HepG2 (cell line): ENCODE data around the gene ZCCHC3. TPM values are rescaled to one million over a fixed set of nuclear protein-coding genes. Genes with fewer than 3 reads are reported as not detected.

Source experiments
- ATAC-seq: fragments of 200-7000 bp; cut with Tn5 transposase; 3 replicates; pipeline ENCODE4 v1.9.1; 2020; ENCODE audit warnings: mild to moderate bottlenecking, moderate library complexity
- BruUV-seq: library from RNA; stranded (reverse); fragments of 400-500 nt; replicated peaks from 2 replicates; lab custom pipeline; 2021; lab: Mats Ljungman, UMichigan
- CTCF ChIA-PET: fragments of 300-600 bp; formaldehyde crosslinking; extraction: SDS; loops from one replicate; lab custom pipeline; 2021; ENCODE audit warnings: low total read pairs, inconsistent platforms, low intra/inter-chr PET ratio; lab: Yijun Ruan, JAX
- POLR2A ChIA-PET: fragments of 350-600 bp; sonication (Branson Sonifier 250); formaldehyde crosslinking; loops from one replicate; lab custom pipeline; 2020; ENCODE audit warnings: antibody characterized with exemption, inconsistent platforms; lab: Yijun Ruan, JAX
- DNase-seq: peaks from one replicate; pipeline ENCODE4 v3.0.0-alpha.2; 2015; ENCODE audit warnings: low spot score
- FAIRE-seq: peaks from 3 replicates; lab custom pipeline; 2011; peaks lifted over from hg19 to GRCh38; lab: Jason Lieb, UNC
- H2AFZ ChIP-seq: one replicate; pipeline ENCODE4 v1.6.1; 2011; ENCODE audit warnings: low read length, inconsistent platforms
- H3K27ac ChIP-seq: fragments of 300-600 bp; 3 replicates; pipeline ENCODE4 v1.8.0; 2011; ENCODE audit warnings: mixed run types, mild to moderate bottlenecking, mixed read lengths, low read length, inconsistent platforms; ENCODE audit not compliant: insufficient read depth; ENCODE audit errors: extremely low read length
- H3K27me3 ChIP-seq, 2 experiments: fragments of 200-600 bp in 1 of 2; 2 replicates in 1 of 2; 3 replicates in 1 of 2; pipeline versions ENCODE4 v1.6.0 to v1.8.0; 2011; ENCODE audit warnings: low read length in 2 of 2, mild to moderate bottlenecking in 2 of 2, moderate library complexity in 2 of 2, inconsistent platforms in 1 of 2; ENCODE audit not compliant: insufficient read depth in 2 of 2, control insufficient read depth in 1 of 2
- H3K36me3 ChIP-seq, 2 experiments: fragments of 200-600 bp in 1 of 2; replicated peaks in 1 of 2; 2 replicates in 1 of 2; 3 replicates in 1 of 2; pipeline versions ENCODE4 v1.5.1 to v1.8.0; 2011; ENCODE audit warnings: low read length in 2 of 2, inconsistent platforms in 1 of 2; ENCODE audit not compliant: insufficient read depth in 2 of 2, control insufficient read depth in 1 of 2
- H3K4me1 ChIP-seq: 2 replicates; pipeline ENCODE4 v1.5.1; 2012; ENCODE audit warnings: low read length, inconsistent platforms; ENCODE audit not compliant: insufficient read depth
- H3K4me2 ChIP-seq: 2 replicates; pipeline ENCODE4 v1.6.0; 2011; ENCODE audit warnings: low read depth, low read length, inconsistent platforms
- H3K4me3 ChIP-seq, 3 experiments: fragments of 200-600 bp in 1 of 3; sonication (generic), shearing (Covaris generic) in 1 of 3; replicated peaks in 1 of 3; 2 replicates each; pipeline ENCODE4 v1.5.1; 2011 to 2016; ENCODE audit warnings: low read length in 3 of 3, inconsistent platforms in 2 of 3, low read depth in 2 of 3, mild to moderate bottlenecking in 2 of 3, control low read depth in 1 of 3, mixed read lengths in 1 of 3; ENCODE audit not compliant: insufficient read depth in 1 of 3
- H3K79me2 ChIP-seq: one replicate; pipeline ENCODE4 v1.6.1; 2011; ENCODE audit warnings: low read length, inconsistent platforms; ENCODE audit not compliant: insufficient read depth
- H3K9ac ChIP-seq: 2 replicates; pipeline ENCODE4 v1.6.0; 2011; ENCODE audit warnings: mild to moderate bottlenecking, low read depth, low read length, inconsistent platforms; ENCODE audit not compliant: insufficient read depth
- H3K9me3 ChIP-seq: 2 replicates; pipeline ENCODE4 v1.5.1; 2012; ENCODE audit warnings: mild to moderate bottlenecking, low read length
- H4K20me1 ChIP-seq: 2 replicates; pipeline ENCODE4 v1.6.0; 2011; ENCODE audit warnings: inconsistent platforms, mild to moderate bottlenecking, low read length, moderate library complexity; ENCODE audit not compliant: insufficient read depth
- AKAP8 ChIP-seq: sonication (generic); formaldehyde crosslinking; IDR thresholded peaks from 2 replicates; pipeline ENCODE4 v1.5.1; 2020; ENCODE audit warnings: mild to moderate bottlenecking, missing genetic modification reagents
- BCL6 ChIP-seq: IDR thresholded peaks from 2 replicates; pipeline ENCODE4 v1.6.1; 2016; ENCODE audit warnings: missing genetic modification reagents, missing compliant biosample characterization
- PTBP1 ChIP-seq: fragments of 200-400 bp; formaldehyde crosslinking; IDR thresholded peaks from 2 replicates; pipeline ENCODE4 v1.6.1; 2018; ENCODE audit warnings: low read length, low read depth; ENCODE audit not compliant: poor library complexity, severe bottlenecking
- RBFOX2 ChIP-seq: fragments of 200-400 bp; formaldehyde crosslinking; IDR thresholded peaks from 2 replicates; pipeline ENCODE4 v1.6.1; 2017; ENCODE audit warnings: low read depth, mild to moderate bottlenecking, low read length
- RFX5 ChIP-seq: IDR thresholded peaks from 2 replicates; pipeline ENCODE4 v1.6.1; 2011; ENCODE audit warnings: low read depth, low read length, improper control_type of control experiment
- SP140L ChIP-seq: sonication (generic); formaldehyde crosslinking; IDR thresholded peaks from 2 replicates; pipeline ENCODE4 v1.4.0; 2020; ENCODE audit warnings: missing genetic modification reagents, borderline replicate concordance
- SSRP1 ChIP-seq: IDR thresholded peaks from 2 replicates; pipeline ENCODE4 v1.6.1; 2016; ENCODE audit warnings: control low read depth
- ZFP36L2 ChIP-seq: sonication (generic); formaldehyde crosslinking; IDR thresholded peaks from 2 replicates; pipeline ENCODE4 v1.4.0; 2020; ENCODE audit warnings: missing genetic modification reagents
- ZNF33B ChIP-seq: sonication (generic); formaldehyde crosslinking; IDR thresholded peaks from 2 replicates; pipeline ENCODE4 v1.5.1; 2020; ENCODE audit warnings: mild to moderate bottlenecking, missing genetic modification reagents
- ZNF7 ChIP-seq: IDR thresholded peaks from 2 replicates; pipeline ENCODE4 v1.6.1; 2016; ENCODE audit warnings: missing biosample characterization, missing genetic modification reagents
- ZNF766 ChIP-seq: sonication (generic); formaldehyde crosslinking; IDR thresholded peaks from 2 replicates; pipeline ENCODE4 v1.5.0; 2020; ENCODE audit warnings: missing genetic modification reagents, borderline replicate concordance
- ZNF775 ChIP-seq: sonication (generic); formaldehyde crosslinking; IDR thresholded peaks from 2 replicates; pipeline ENCODE4 v1.4.0; 2020; ENCODE audit warnings: missing genetic modification reagents, mild to moderate bottlenecking, moderate library complexity, borderline replicate concordance
- WGBS: methylation state at CpG from one replicate; pipeline ENCODE4 v1.1.6; 2017; ENCODE audit warnings: low lambda C conversion rate; 5-methylcytosine and 5-hydroxymethylcytosine counted together
- in situ Hi-C: cut with HindIII; loops from 2 replicates; pipeline ENCODE4 v1.10.0; 2017; ENCODE audit warnings: low pct_unique_long_range_greater_than_20kb; ENCODE audit not compliant: extremely low pct_ligation_motif_present
- intact Hi-C: fragments of 100-400 bp; cut with micrococcal nuclease; formaldehyde crosslinking; loops from one replicate; pipeline ENCODE4 v1.10.0; 2022; ENCODE audit not compliant: unreplicated experiment
- polyA plus RNA-seq, 8 experiments: library from polyadenylated mRNA; depleted of rRNA in 3 of 8; stranded (reverse) in 7 of 8; unstranded in 1 of 8; fragments of >200 nt; fragmentation: Illumina TruSeq in 4 of 8; extraction: Trizol in 4 of 8; gene quantifications; 2 replicates each; pipeline versions ENCODE4 v1.2.1 to v1.2.3, GENCODE V29; 2011 to 2016; ENCODE audit warnings: low read depth in 4 of 8, missing spikeins in 1 of 8, mixed read lengths in 1 of 8; ENCODE audit not compliant: insufficient read depth in 1 of 8
- total RNA-seq, 5 experiments: library from RNA; depleted of rRNA; stranded (reverse); fragments of >200 nt; fragmentation: Illumina TruSeq; extraction: Trizol; gene quantifications; 2 replicates each; pipeline ENCODE4 v1.2.3, GENCODE V29; 2016; ENCODE audit warnings: low read depth in 1 of 5
- TF ChIP-seq, protein P1 (sequence below): sonication (generic); formaldehyde crosslinking; IDR thresholded peaks from 2 replicates; pipeline ENCODE4 v1.5.1; 2020; ENCODE audit warnings: mild to moderate bottlenecking, moderate library complexity, missing genetic modification reagents
- TF ChIP-seq, protein P2 (sequence below): sonication (generic); formaldehyde crosslinking; IDR thresholded peaks from 2 replicates; pipeline ENCODE4 v1.8.0; 2022; ENCODE audit warnings: mild to moderate bottlenecking, missing genetic modification reagents, moderate library complexity
- TF ChIP-seq, protein P3 (sequence below): fragments of 450-650 bp; IDR thresholded peaks from 2 replicates; pipeline ENCODE4 v1.6.1; 2017
- TF ChIP-seq, protein P4 (sequence below): sonication (generic); formaldehyde crosslinking; IDR thresholded peaks from 2 replicates; pipeline ENCODE4 v1.8.1; 2023; ENCODE audit warnings: mild to moderate bottlenecking, missing genetic modification reagents
- TF ChIP-seq, protein P5 (sequence below): sonication (generic); formaldehyde crosslinking; IDR thresholded peaks from 2 replicates; pipeline ENCODE4 v1.5.1; 2020; ENCODE audit warnings: mild to moderate bottlenecking, missing genetic modification reagents, moderate library complexity

The ZCCHC3 gene
- total and polyA plus RNA-seq, 2 of the 13 experiments (the other 11 are each of a cell fraction or from before 2014, with no cell fraction given): 46.6 to 63.0 TPM

DNA sequence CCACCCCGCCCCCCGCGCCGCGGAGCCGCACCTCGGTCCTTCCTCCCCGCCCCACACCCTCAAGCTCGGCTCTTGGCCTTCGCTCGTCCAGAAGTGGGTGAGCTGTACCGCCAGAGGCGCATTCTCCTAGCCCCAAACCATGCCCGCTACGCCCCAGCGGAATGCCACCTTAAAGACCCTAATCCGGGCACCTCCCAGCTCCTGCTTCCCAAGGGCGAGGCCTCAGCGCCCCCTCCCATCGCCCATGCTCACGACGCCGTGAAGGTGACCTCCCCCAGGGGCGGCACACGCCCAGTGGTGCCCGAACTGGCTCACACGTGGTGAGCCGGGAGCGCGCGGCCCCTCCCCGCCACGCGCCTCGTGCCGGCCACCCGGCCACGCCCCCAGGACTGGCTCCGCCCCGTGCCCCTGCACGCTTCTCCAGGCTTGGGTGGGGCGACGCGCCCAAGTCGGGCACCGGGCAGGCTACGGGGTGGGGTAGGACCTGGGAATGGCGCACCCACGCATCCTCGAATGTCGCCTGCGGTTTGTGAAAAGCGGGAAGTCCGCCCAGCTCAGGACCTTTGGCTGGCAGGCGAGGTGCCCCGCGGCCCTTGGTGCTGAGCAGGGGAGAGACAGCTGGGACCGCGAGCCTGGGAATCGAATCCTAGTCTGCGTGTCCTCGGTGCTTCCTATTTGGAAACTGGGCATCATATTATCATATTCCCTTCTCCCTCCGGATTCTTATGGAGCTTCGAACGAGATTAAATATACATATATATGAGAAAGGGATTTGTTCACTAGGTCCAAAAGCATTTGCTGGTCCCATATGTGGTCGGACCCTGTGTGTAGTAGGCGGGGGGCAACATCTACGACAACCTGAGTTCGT lies 27.0 kb downstream of the ZCCHC3 start:
- Histone ChIP-seq H3K9ac (peak overlapping the region; percentile 78), H3K79me2 (peaks cover 29% of the 10 kb centered on the region), H3K4me2 (peak overlapping the region; percentile 97), H3K27ac (peak overlapping the region; percentile 87), H3K36me3 (peaks cover 4 to 9% of the 10 kb centered on the region in 2 experiments; a peak in 2 of 5 replicates), H3K4me3 (peak overlapping the region; percentile 70 to 96 (median 84)), H3K4me1 (peaks cover 31% of the 10 kb centered on the region), H2AFZ (peak overlapping the region; percentile 32), H3K27me3 (no peaks in the 10 kb centered on the region; a peak in 1 of 5 replicates), H4K20me1 (peaks cover 21% of the 10 kb centered on the region), H3K9me3 (no peaks in the 10 kb centered on the region)
- intact Hi-C loops: no loop called here
- TSS peak; percentile 95 for BruUV-seq
- ChIA-PET POLR2A (interaction anchor here (0.6 to 5.6 kb wide), 16 partner anchors 9 to 186 kb away, joined by 3 to 107 read pairs (median 4); partner anchors contain the start of genes NRSN2, TRIB3 and ZCCHC3), CTCF (interaction anchor here (1.6 kb wide), 1 partner anchor 57 kb away, joined by 5 read pairs; no protein-coding TSS in a partner anchor)
- DNase-seq (peak; percentile 89), FAIRE-seq (peak; percentile 61), ATAC-seq (peak; percentile 73)
- in situ Hi-C loops: no loop called here
- under 1% methylated on average over 66 of the region's 69 CpGs for WGBS
- TF ChIP-seq RFX5 (peak; percentile 92), ZNF766 (CRISPR knock-in tag) (peak; percentile 93; the same call in 1 of the 2 replicates), ZNF33B (CRISPR knock-in tag) (no peak; the same call in none of the 2 replicates), BCL6 (CRISPR knock-in tag) (peak; percentile 79), RBFOX2 (peak; percentile 99), ZNF775 (peak; percentile 97), AKAP8 (CRISPR knock-in tag) (peak; percentile 98), SSRP1 (CRISPR knock-in tag) (peak; percentile 85; the same call in 1 of the 2 replicates), SP140L (CRISPR knock-in tag) (peak; percentile 54; the same call in 1 of the 2 replicates), PTBP1 (peak; percentile 56), ZNF7 (no peak; the same call in 1 of the 2 replicates), ZFP36L2 (CRISPR knock-in tag) (0 out of 2 replicates have a peak, but pooled peaks have one; percentile 33)
- TF ChIP-seq, protein P1, sequence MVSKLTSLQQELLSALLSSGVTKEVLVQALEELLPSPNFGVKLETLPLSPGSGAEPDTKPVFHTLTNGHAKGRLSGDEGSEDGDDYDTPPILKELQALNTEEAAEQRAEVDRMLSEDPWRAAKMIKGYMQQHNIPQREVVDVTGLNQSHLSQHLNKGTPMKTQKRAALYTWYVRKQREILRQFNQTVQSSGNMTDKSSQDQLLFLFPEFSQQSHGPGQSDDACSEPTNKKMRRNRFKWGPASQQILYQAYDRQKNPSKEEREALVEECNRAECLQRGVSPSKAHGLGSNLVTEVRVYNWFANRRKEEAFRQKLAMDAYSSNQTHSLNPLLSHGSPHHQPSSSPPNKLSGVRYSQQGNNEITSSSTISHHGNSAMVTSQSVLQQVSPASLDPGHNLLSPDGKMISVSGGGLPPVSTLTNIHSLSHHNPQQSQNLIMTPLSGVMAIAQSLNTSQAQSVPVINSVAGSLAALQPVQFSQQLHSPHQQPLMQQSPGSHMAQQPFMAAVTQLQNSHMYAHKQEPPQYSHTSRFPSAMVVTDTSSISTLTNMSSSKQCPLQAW (CRISPR knock-in tag): peak; percentile 80
- TF ChIP-seq, protein P2, sequence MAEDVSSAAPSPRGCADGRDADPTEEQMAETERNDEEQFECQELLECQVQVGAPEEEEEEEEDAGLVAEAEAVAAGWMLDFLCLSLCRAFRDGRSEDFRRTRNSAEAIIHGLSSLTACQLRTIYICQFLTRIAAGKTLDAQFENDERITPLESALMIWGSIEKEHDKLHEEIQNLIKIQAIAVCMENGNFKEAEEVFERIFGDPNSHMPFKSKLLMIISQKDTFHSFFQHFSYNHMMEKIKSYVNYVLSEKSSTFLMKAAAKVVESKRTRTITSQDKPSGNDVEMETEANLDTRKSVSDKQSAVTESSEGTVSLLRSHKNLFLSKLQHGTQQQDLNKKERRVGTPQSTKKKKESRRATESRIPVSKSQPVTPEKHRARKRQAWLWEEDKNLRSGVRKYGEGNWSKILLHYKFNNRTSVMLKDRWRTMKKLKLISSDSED (CRISPR knock-in tag): peak; percentile 92; the same call in 1 of the 2 replicates
- TF ChIP-seq, protein P3, sequence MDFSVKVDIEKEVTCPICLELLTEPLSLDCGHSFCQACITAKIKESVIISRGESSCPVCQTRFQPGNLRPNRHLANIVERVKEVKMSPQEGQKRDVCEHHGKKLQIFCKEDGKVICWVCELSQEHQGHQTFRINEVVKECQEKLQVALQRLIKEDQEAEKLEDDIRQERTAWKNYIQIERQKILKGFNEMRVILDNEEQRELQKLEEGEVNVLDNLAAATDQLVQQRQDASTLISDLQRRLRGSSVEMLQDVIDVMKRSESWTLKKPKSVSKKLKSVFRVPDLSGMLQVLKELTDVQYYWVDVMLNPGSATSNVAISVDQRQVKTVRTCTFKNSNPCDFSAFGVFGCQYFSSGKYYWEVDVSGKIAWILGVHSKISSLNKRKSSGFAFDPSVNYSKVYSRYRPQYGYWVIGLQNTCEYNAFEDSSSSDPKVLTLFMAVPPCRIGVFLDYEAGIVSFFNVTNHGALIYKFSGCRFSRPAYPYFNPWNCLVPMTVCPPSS: no peak
- TF ChIP-seq, protein P4, sequence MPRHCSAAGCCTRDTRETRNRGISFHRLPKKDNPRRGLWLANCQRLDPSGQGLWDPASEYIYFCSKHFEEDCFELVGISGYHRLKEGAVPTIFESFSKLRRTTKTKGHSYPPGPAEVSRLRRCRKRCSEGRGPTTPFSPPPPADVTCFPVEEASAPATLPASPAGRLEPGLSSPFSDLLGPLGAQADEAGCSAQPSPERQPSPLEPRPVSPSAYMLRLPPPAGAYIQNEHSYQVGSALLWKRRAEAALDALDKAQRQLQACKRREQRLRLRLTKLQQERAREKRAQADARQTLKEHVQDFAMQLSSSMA (CRISPR knock-in tag): peak; percentile 80; the same call in 1 of the 2 replicates
- TF ChIP-seq, protein P5, sequence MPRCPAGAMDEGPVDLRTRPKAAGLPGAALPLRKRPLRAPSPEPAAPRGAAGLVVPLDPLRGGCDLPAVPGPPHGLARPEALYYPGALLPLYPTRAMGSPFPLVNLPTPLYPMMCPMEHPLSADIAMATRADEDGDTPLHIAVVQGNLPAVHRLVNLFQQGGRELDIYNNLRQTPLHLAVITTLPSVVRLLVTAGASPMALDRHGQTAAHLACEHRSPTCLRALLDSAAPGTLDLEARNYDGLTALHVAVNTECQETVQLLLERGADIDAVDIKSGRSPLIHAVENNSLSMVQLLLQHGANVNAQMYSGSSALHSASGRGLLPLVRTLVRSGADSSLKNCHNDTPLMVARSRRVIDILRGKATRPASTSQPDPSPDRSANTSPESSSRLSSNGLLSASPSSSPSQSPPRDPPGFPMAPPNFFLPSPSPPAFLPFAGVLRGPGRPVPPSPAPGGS (CRISPR knock-in tag): peak; percentile 95
